ENCODE results near the gene TSC22D4.

The TSC22D4 gene

DNA sequence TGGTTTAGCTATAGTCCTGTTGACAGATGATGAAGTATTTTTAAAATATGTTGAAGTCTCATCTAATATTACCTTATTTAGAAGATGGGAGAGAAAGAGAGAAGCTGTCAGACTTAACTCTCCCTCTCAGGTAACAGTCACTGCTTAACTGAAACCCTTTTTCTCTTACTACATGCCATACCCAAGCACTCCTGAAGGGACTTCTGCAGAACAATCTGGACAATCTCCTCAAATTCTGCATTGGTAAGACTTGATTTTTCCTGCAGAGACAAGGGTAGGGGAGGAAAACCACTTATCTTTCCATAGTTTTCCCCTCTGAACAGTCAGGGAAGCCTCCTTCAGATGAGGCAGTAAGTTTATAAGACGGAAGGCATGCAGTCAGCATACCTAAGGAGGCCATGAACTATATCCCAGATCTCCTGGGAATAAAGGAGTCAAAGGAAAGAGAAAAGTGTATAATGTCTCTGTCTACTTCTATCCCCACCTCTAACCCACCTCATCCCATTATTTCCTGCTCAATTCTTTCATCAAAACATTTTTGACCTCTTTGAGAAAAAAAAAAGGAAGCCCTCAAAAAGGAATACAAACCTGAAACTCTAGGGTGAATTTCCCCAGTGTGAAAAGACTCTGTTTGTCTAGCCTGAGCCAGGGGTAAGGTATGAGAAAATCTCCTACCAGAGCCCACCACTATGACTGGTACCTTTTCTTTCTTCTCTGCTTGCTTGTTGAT is 59.9 kb downstream of the TSC22D4 start:
- no peak overlapping the region for H3K27ac ChIP-seq (ENCODE audit: low read depth, low read length)
- H3K9ac ChIP-seq (ENCODE audit: low read length in 5 of 5) = peak overlapping the region in 2 of 5 donors; percentile 30 to 47
- peaks cover 0 to 6% (median 0%) of the 10 kb centered on the region in 5 donors for H3K36me3 ChIP-seq (ENCODE audit: control insufficient read depth in 5 of 5, insufficient read depth in 5 of 5, low read length in 5 of 5)
- no peaks in the 10 kb centered on the region for H3K27me3 ChIP-seq (ENCODE audit: control insufficient read depth in 5 of 5, insufficient read depth in 4 of 5, low read length in 5 of 5)
- no peak overlapping the region for H3K4me3 ChIP-seq (ENCODE audit: low read depth in 1 of 5, low read length in 5 of 5)
- no peaks in the 10 kb centered on the region for H3K9me3 ChIP-seq (ENCODE audit: control insufficient read depth in 5 of 5, low read length in 5 of 5)
- H3K4me1 ChIP-seq (ENCODE audit: control insufficient read depth in 5 of 5, insufficient read depth in 5 of 5, low read length in 5 of 5) = peaks cover 0 to 13% (median 2%) of the 10 kb centered on the region in 5 donors

Data from subcutaneous abdominal adipose tissue (tissue), 5 donors.